Right lung (tissue), 5 donors: ENCODE results near the gene IGSF11. TPM values are rescaled to one million over a fixed set of nuclear protein-coding genes. Genes with fewer than 3 reads are reported as not detected.
"Not testable (repeated sequence)": the region's sequence is repeated elsewhere in the genome, so short reads cannot be mapped to it uniquely, and the experiment has no call there.

Source experiments
- DNase-seq, 2 donors: peaks; one replicate each; pipeline ENCODE4 v3.0.0-alpha.2; 2013
- polyA plus RNA-seq, 5 donors: library from polyadenylated mRNA; unstranded; fragments of 120-200 nt; gene quantifications; one replicate each; pipeline versions ENCODE4 v1.2.1 to v1.2.3, GENCODE V29; 2013; ENCODE audit warnings: inconsistent platforms in 1 of 5, low replicate concordance in 1 of 5; ENCODE audit not compliant: insufficient read length in 5 of 5, insufficient read depth in 1 of 5

Gene IGSF11
- polyA plus RNA-seq, 5 donors: 0.61 to 1.7 (median 0.65) TPM

DNA sequence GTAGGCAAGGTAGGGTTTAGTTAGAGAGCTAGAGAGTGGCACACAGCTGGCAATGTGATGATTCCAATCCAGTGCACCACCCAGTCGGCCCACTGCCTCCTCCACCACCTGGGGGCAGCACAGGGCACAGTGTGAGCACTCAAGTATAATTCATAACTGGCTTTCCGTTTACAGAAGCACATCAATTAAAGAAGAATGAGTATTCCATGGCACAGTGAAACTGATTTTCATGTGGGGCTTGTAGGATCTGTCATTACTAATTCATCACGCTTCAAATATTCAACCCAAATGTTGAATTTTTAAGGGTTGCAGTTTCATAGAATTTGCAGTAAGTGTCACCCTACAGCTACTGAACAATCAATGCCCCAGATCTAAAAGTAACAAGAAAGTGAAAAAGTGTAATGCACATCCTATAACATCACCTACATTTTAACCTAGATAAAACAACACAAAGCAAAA is 149.9 kb downstream of the IGSF11 start:
- DNase-seq: peak; percentile 20 to 38

DNA sequence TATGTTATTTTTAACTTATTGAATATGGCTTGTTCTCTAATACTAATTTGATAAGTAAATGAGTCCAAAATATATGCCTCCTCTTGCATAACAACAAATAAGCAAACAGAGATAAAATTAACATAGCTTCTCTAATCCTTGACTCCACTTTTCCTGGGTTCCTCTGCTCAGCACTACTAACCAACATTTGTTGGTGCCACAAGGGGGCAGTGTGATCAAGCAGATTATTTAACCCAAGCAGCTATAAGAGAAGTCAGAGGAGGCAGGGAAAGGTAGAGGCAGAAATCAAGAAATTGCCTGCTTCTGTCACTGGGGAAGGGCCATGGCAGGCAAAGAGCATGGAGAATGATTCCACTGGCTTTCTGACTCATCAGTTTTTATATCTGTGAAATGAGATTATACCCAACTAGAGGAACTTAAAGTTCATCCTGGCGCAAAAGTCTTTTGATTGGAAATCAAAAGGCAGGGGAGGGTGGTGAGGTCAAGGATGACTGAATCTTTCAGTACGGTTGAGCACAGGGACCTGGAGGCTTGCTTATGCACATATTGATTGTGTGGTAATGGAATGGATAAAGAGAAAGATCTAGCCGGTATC is 152.2 kb downstream of the IGSF11 start:
- DNase-seq: peak; percentile 47 to 59

DNA sequence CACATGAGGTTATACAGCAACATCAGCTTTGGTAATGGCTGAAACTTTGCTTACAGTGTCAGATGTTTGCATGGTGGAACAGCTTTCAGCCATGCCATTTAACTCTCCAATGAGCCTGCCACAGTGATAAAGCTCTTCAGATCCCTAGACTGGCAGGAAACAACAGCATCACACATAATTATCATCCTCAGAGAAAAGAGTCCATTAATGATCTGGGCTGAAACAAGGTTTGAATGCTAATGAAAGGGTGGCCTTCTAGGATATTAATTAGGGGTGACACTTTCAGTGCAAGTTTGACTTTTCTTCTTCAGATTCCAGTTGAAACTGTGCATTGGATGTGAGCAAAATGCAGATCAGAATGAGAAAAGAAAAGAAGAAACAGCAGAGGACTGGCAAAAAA is 166.6 kb downstream of the IGSF11 start:
- no peak for DNase-seq

DNA sequence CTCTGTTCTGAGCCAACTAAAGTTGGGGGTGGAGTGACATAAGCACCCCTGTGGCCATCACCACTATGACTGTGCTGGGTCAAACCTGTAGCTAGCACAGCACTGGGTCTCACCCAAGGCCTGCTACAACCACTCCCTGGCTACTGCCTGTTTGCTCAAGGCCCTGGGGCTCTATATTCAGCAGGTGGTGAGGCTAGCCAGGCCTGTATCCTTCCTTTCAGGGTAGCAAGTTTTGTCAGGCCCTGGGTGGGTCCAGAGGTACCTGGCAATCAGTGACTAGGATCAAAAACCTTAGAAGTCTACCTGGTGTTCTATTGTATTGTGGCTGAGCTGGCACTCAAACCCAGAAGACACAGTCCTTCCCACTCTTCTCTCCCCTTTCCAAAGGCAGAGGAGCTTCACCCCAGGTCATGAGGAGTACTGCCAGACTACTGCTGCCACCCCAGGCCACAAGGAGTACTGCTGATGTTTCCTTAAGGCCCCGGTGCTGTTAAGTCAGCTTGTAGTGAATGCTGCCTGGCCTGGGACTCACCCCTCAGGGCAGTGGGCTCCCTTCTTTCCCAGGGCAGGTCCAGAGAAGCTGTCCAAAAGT is 170.8 kb downstream of the IGSF11 start:
- DNase-seq: no peak

DNA sequence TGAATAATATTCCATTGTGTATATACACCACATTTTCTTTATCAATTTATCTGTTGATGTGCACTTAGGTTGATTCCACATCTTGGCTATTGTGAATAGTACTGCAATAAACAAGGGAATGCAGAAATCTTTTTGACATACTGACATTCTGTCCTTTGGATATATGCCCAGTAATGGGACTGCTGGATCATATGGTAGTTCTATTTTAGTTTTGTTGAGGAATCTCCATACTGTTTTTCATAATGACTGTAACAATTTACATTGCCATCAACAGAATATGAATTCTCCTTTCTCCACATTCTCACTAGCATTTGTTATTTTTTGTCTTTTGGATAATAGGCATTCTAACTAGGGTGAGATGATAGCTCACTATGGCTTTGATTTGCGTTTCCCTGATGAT is 174.7 kb downstream of the IGSF11 start:
- no peak for DNase-seq

DNA sequence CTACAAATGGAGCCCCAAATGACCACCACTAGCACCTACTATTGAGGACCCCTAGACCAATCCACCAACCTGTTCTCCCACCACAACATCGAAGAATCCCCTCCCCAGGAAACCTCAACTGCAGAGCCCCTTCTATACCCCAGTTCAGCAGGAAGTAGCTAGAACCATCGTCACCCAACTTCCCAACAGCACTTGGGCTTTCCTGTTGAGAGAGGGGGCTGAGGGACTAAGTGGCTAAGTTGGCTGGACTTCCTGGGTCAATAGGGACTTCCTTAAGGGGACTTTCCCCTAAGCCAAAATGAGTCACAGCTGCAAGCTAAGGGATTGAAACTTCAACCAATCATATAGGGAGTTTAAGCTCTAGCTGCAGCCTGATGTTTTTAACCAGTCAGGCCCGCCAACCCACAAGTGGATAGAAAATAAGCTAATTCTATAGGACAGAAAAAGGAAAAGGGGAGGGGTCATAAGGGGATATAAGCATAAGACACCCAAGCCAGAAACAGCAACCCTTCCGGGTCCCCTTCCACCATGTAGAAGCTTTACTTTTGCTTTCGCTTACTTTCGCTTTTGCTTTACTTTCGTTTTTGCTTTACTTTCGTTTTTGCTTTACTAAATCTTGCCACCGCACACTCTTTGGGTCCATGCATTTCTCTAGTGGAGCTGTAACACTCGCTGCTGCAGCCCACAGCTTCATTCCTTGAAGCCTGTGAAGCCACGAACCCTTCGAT is 183.0 kb downstream of the IGSF11 start:
- not testable (repeated sequence) for DNase-seq

DNA sequence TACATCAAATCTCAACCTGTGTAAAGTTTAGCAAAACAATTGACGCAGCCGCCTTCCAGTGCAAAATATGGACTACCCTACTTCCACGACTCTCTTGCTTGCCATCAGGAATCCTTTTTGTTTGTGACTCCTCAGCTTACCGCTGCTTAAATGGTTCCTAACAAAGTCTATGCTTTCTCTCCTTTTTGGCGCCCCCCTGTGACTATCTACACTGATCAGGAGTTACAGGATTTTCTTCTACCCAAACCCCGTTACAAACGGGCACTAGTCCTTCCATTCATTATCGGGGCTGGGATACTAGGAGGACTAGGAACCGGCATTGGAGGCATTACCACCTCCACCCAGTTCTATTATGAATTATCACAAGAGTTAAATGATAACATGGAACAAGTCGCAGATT is 184.0 kb downstream of the IGSF11 start:
- DNase-seq: no peak

Other genes with a start within 250 kb of the IGSF11 start
- gene TEX55, start 111.3 kb upstream of the IGSF11 start, polyA plus RNA-seq: not detected
- under 1 TPM; 0.09 to 0.99 (median 0.31) TPM for gene UPK1B, start 138.8 kb upstream of the IGSF11 start, polyA plus RNA-seq
- 10 to 100 TPM; 26.1 to 34.3 (median 30.1) TPM for gene B4GALT4, start 206.0 kb upstream of the IGSF11 start, polyA plus RNA-seq